Omental fat pad (tissue), 4 donors: ENCODE measurements around the gene RGS6. TPM values are rescaled to one million over a fixed set of nuclear protein-coding genes. Genes with fewer than 3 reads are reported as not detected.

Source experiments
- ATAC-seq: fragments of 150-250 bp; one replicate; pipeline ENCODE4 v1.9.1; 2016; ENCODE audit warnings: mild to moderate bottlenecking, moderate library complexity; ENCODE audit not compliant: low FRiP score
- DNase-seq: peaks from one replicate; pipeline ENCODE4 v3.0.0-alpha.2; 2019; ENCODE audit warnings: low spot score
- total RNA-seq, 4 donors: library from RNA; depleted of rRNA; stranded (reverse); fragments of >200 nt; gene quantifications; one replicate each; pipeline ENCODE4 v1.1.0, GENCODE V29; 2016
- TF ChIP-seq, protein P1 (sequence below), 3 donors: fragments of 450-650 bp; IDR thresholded peaks; one replicate each; pipeline ENCODE4 v1.5.1; 2016 to 2017; ENCODE audit warnings: antibody characterized with exemption in 3 of 3, mild to moderate bottlenecking in 3 of 3, moderate library complexity in 2 of 3

RGS6 gene
- total RNA-seq, 4 donors from 2014 or later: 5.2 to 27.3 (median 6.9) TPM

GRCh38 chr14:72457641-72458040 lies 525.4 kb downstream of the RGS6 start:
- ATAC-seq (no peak), DNase-seq (no peak)
- TF ChIP-seq, protein P1, sequence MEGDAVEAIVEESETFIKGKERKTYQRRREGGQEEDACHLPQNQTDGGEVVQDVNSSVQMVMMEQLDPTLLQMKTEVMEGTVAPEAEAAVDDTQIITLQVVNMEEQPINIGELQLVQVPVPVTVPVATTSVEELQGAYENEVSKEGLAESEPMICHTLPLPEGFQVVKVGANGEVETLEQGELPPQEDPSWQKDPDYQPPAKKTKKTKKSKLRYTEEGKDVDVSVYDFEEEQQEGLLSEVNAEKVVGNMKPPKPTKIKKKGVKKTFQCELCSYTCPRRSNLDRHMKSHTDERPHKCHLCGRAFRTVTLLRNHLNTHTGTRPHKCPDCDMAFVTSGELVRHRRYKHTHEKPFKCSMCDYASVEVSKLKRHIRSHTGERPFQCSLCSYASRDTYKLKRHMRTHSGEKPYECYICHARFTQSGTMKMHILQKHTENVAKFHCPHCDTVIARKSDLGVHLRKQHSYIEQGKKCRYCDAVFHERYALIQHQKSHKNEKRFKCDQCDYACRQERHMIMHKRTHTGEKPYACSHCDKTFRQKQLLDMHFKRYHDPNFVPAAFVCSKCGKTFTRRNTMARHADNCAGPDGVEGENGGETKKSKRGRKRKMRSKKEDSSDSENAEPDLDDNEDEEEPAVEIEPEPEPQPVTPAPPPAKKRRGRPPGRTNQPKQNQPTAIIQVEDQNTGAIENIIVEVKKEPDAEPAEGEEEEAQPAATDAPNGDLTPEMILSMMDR (IDR thresholded peaks at IDR 0.05): no peak

- TF ChIP-seq, protein P1 (IDR thresholded peaks at IDR 0.05): no peak
- no peak for ATAC-seq
- no peak for DNase-seq
Observed at GRCh38 chr14:72462056-72462455, 529.8 kb downstream of the RGS6 start.

- ATAC-seq: no peak
- no peak for DNase-seq
- TF ChIP-seq, protein P1 (IDR thresholded peaks at IDR 0.05): no peak
Observed at GRCh38 chr14:72463291-72463866, 531.1 kb downstream of the RGS6 start.

DNA sequence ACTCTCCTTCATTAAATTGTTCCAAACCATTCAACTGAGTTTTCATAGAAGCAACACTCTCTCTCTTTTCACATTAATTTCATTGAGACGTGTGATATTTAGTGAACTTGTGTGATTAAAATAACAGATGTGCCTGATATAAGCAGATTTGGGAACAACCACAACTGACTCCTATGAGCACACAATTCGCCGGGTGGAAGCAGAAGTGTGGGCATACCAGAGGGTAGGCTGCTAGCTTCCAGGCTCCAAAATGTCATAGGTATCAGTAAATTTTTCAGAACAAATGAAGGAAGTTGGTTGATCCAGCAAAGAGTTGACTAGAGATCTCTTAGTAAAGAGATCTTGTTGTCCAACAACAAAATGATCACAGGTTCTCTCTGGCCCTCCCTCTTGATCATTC lies 532.0 kb downstream of the RGS6 start:
- TF ChIP-seq, protein P1 (IDR thresholded peaks at IDR 0.05): no peak
- DNase-seq (no peak), ATAC-seq (no peak)

DNA sequence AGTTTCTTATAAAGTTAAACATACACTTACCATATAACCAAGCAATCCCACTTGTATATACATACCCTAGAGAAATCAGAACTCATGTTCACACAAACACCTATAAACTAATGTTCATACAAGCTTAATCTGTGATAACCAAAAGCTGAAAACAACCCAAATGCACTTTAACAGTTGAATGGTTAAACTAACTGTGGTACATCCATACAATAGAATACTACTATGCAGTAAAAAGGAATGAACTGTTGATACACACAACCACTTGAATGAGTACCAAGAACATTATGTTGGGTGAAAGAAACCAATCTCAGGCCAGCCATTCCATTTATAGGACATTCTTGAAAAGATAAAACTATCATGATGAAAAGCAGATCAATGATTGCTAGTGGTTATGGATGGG lies 534.1 kb downstream of the RGS6 start:
- ATAC-seq (no peak), DNase-seq (no peak)
- TF ChIP-seq, protein P1 (IDR thresholded peaks at IDR 0.05): no peak

- TF ChIP-seq, protein P1 (IDR thresholded peaks at IDR 0.05): no peak
- DNase-seq (no peak), ATAC-seq (no peak)
Observed at GRCh38 chr14:72471346-72471745, 539.1 kb downstream of the RGS6 start.

DNA sequence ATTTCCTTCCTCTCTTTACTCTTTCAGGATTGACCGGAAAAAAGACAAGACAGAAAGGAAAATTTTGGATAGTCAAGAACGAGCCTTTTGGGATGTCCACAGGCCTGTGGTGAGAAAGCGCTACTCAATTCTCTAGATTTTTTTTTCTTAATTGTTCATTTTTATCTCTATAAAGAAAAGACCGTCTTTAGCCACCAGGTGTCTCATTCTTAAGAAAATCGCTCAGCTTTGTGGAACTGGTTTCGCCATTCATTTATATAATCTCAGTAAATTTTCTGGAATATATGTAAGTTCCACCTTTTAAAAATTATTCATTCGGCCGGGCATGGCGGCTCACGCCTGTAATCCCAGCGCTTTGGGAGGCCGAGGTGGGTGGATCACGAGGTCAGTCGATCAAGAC lies 540.6 kb downstream of the RGS6 start:
- ATAC-seq (no peak), DNase-seq (no peak)
- TF ChIP-seq, protein P1 (IDR thresholded peaks at IDR 0.05): no peak
